A549 (cell line): ENCODE data around the gene RNF13. TPM values are rescaled to one million over a fixed set of nuclear protein-coding genes. Genes with fewer than 3 reads are reported as not detected.

Experiments
- ATAC-seq, 2 experiments: fragments of 200-7000 bp in 1 of 2; fragments of >200 bp in 1 of 2; cut with Nextera tagmentation in 1 of 2; cut with Tn5 transposase in 1 of 2; 3 replicates each; pipeline versions ENCODE4 v1.8.0 to v1.9.1; 2018 to 2020; ENCODE audit warnings: mild to moderate bottlenecking in 1 of 2, moderate library complexity in 1 of 2
- CTCF ChIA-PET: fragments of 300-600 bp; sonication (Branson Sonifier 250); formaldehyde crosslinking; extraction: SDS; loops from one replicate; lab custom pipeline; 2021; ENCODE audit warnings: antibody characterized with exemption, inconsistent platforms; lab: Yijun Ruan, JAX
- POLR2A ChIA-PET: fragments of 350-600 bp; formaldehyde crosslinking; extraction: SDS; loops from one replicate; lab custom pipeline; 2021; ENCODE audit warnings: antibody characterized with exemption, inconsistent platforms; lab: Yijun Ruan, JAX
- DNase-seq, 2 experiments: peaks; one replicate each; pipeline versions ENCODE4 v3.0.0 to v3.0.0-alpha.2; 2011 to 2016; ENCODE audit warnings: low read depth in 1 of 2, low spot score in 1 of 2
- FAIRE-seq: peaks from 2 replicates; lab custom pipeline; 2011; peaks lifted over from hg19 to GRCh38; lab: Jason Lieb, UNC
- H3K27ac ChIP-seq, 2 experiments: fragments of >200 bp; sonication (Bioruptor Twin); formaldehyde crosslinking; 3 replicates each; pipeline ENCODE4 v1.5.1; 2016 to 2017
- H3K4me1 ChIP-seq: fragments of >200 bp; sonication (Bioruptor Twin); formaldehyde crosslinking; 3 replicates; pipeline ENCODE4 v1.6.1; 2016
- H3K4me2 ChIP-seq: fragments of >200 bp; sonication (Bioruptor Twin); formaldehyde crosslinking; 3 replicates; pipeline ENCODE4 v1.6.1; 2016
- H3K4me3 ChIP-seq: fragments of >200 bp; sonication (Bioruptor Twin); formaldehyde crosslinking; 3 replicates; pipeline ENCODE4 v1.5.1; 2016
- H3K9me3 ChIP-seq: fragments of >200 bp; sonication (Bioruptor Twin); formaldehyde crosslinking; 3 replicates; pipeline ENCODE4 v1.6.1; 2016
- BHLHE40 ChIP-seq: IDR thresholded peaks from 2 replicates; pipeline ENCODE4 v1.6.1; 2012; ENCODE audit warnings: low read depth, low read length, inconsistent platforms
- CBX8 ChIP-seq: fragments of 200-600 bp; sonication (generic); IDR thresholded peaks from 2 replicates; pipeline ENCODE4 v1.6.1; 2016
- CHD2 ChIP-seq: fragments of 150-350 bp; IDR thresholded peaks from 2 replicates; pipeline ENCODE4 v1.6.1; 2014; ENCODE audit warnings: low read length; ENCODE audit not compliant: partially characterized antibody
- CHD4 ChIP-seq: fragments of 200-600 bp; sonication (generic); IDR thresholded peaks from 2 replicates; pipeline ENCODE4 v1.6.1; 2016; ENCODE audit warnings: antibody characterized with exemption, mild to moderate bottlenecking, borderline replicate concordance
- E2F6 ChIP-seq: IDR thresholded peaks from 2 replicates; pipeline ENCODE4 v1.6.1; 2012; ENCODE audit warnings: low read depth, borderline replicate concordance
- EHMT2 ChIP-seq: fragments of 200-600 bp; sonication (generic); IDR thresholded peaks from 2 replicates; pipeline ENCODE4 v1.6.1; 2016; ENCODE audit warnings: antibody characterized with exemption, low read depth, mild to moderate bottlenecking, moderate library complexity
- FOSB ChIP-seq: fragments of 250-450 bp; sonication (Bioruptor Pico); IDR thresholded peaks from 2 replicates; pipeline ENCODE4 v1.5.0; 2020; ENCODE audit warnings: mild to moderate bottlenecking, moderate library complexity
- FOSL2 ChIP-seq, 2 experiments: fragments of 450-650 bp in 1 of 2; fragments of >200 bp in 1 of 2; sonication (Bioruptor Twin) in 1 of 2; formaldehyde crosslinking; IDR thresholded peaks; 2 replicates each; pipeline versions ENCODE4 v1.5.0 to v1.6.1; 2016 to 2020; ENCODE audit warnings: mild to moderate bottlenecking in 1 of 2, moderate library complexity in 1 of 2
- FOXS1 ChIP-seq: fragments of 250-450 bp; sonication (Bioruptor Pico); IDR thresholded peaks from 2 replicates; pipeline ENCODE4 v1.5.0; 2020; ENCODE audit warnings: mild to moderate bottlenecking, moderate library complexity
- GATA3 ChIP-seq: IDR thresholded peaks from 2 replicates; pipeline ENCODE4 v1.6.1; 2012; ENCODE audit warnings: borderline replicate concordance
- HOXA7 ChIP-seq: fragments of 250-450 bp; sonication (Bioruptor Pico); IDR thresholded peaks from 2 replicates; pipeline ENCODE4 v1.5.0; 2020; ENCODE audit warnings: mild to moderate bottlenecking, moderate library complexity
- JUN ChIP-seq, 2 experiments: fragments of >200 bp; sonication (Bioruptor Twin); formaldehyde crosslinking; IDR thresholded peaks; 2 replicates in 1 of 2; 3 replicates in 1 of 2; pipeline ENCODE4 v1.6.1; 2016 to 2017
- KDM5A ChIP-seq: fragments of 200-600 bp; sonication (generic); IDR thresholded peaks from 2 replicates; pipeline ENCODE4 v1.6.1; 2016; ENCODE audit warnings: antibody characterized with exemption, mild to moderate bottlenecking
- MAFK ChIP-seq: fragments of 450-650 bp; IDR thresholded peaks from 2 replicates; pipeline ENCODE4 v1.6.1; 2014; ENCODE audit not compliant: partially characterized antibody
- MAX ChIP-seq: IDR thresholded peaks from 2 replicates; pipeline ENCODE4 v1.6.1; 2012
- MAZ ChIP-seq: fragments of 150-350 bp; IDR thresholded peaks from 2 replicates; pipeline ENCODE4 v1.6.1; 2014; ENCODE audit warnings: antibody characterized with exemption, low read depth, low read length, borderline replicate concordance
- MYC ChIP-seq: IDR thresholded peaks from 2 replicates; pipeline ENCODE4 v1.6.1; 2012; ENCODE audit warnings: mild to moderate bottlenecking, inconsistent platforms, low read length, improper control_type of control experiment, borderline replicate concordance
- NFE2L2 ChIP-seq: fragments of 150-350 bp; conservative IDR thresholded peaks from 2 replicates; pipeline ENCODE4 v1.6.1; 2014; ENCODE audit warnings: low read length
- PBX3 ChIP-seq: IDR thresholded peaks from 2 replicates; pipeline ENCODE4 v1.6.1; 2012
- RARB ChIP-seq: fragments of 250-450 bp; sonication (Bioruptor Pico); IDR thresholded peaks from 2 replicates; pipeline ENCODE4 v1.8.0; 2021; ENCODE audit warnings: mild to moderate bottlenecking, moderate library complexity
- REST ChIP-seq: fragments of 200-600 bp; sonication (generic); IDR thresholded peaks from 2 replicates; pipeline ENCODE4 v1.6.1; 2016; ENCODE audit warnings: antibody characterized with exemption, mild to moderate bottlenecking, moderate library complexity
- RFX5 ChIP-seq: fragments of 450-650 bp; IDR thresholded peaks from 2 replicates; pipeline ENCODE4 v1.7.1; 2014; ENCODE audit warnings: antibody characterized with exemption, mild to moderate bottlenecking, moderate library complexity
- TFCP2L1 ChIP-seq: fragments of 250-450 bp; sonication (Bioruptor Pico); IDR thresholded peaks from 2 replicates; pipeline ENCODE4 v1.5.0; 2021; ENCODE audit warnings: mild to moderate bottlenecking
- TP53 ChIP-seq: fragments of 250-450 bp; sonication (Bioruptor Pico); IDR thresholded peaks from 2 replicates; pipeline ENCODE4 v1.5.0; 2021; ENCODE audit warnings: mild to moderate bottlenecking, moderate library complexity
- ZFP36 ChIP-seq: fragments of 450-650 bp; IDR thresholded peaks from 2 replicates; pipeline ENCODE4 v1.6.1; 2014; ENCODE audit warnings: borderline replicate concordance; ENCODE audit not compliant: partially characterized antibody
- WGBS: methylation state at CpG from one replicate; pipeline ENCODE4 v1.1.6; 2017; ENCODE audit errors: missing lambda C conversion rate; 5-methylcytosine and 5-hydroxymethylcytosine counted together
- polyA plus RNA-seq, 4 experiments: library from polyadenylated mRNA; depleted of rRNA in 3 of 4; stranded (reverse); fragments of >200 nt; fragmentation: RNase III in 1 of 4; extraction: RNeasy Plus Mini Kit Qiagen cat#74134 plus additional on column Dnase treatment in 1 of 4; gene quantifications; 2 replicates in 3 of 4; 3 replicates in 1 of 4; pipeline ENCODE4 v1.2.3, GENCODE V29; 2011 to 2017
- TF ChIP-seq, protein P1 (sequence below): fragments of >200 bp; sonication (Bioruptor Twin); formaldehyde crosslinking; IDR thresholded peaks from 3 replicates; pipeline ENCODE4 v1.5.1; 2016
- TF ChIP-seq, protein P2 (sequence below): fragments of 250-450 bp; sonication (Bioruptor Pico); IDR thresholded peaks from 2 replicates; pipeline ENCODE4 v1.5.0; 2021; ENCODE audit warnings: mild to moderate bottlenecking, moderate library complexity, borderline replicate concordance

The RNF13 gene
- polyA plus RNA-seq, 2 of the 4 experiments (the other 2 are of a cell fraction): 46.2 to 100 TPM

DNA sequence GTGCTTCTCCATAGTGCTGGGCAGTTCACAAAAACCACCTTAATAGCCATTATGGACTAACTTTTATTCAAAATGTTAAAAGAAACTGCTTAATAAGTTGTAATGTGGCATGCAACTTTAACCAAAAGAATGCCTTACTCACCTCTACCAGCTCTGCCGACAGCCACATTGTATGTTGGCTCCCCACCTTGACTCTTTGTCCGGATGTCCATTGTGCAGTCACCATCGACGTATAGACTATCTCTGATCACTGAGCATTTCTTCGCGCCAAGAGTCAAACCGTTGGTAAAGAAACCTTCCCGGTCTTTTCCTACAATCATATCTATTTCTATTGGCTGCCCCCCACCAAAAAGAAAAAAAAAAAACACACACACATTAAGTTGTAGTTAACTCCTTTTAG, 155.2 kb downstream of the RNF13 start (continued):
- TF ChIP-seq, protein P1, sequence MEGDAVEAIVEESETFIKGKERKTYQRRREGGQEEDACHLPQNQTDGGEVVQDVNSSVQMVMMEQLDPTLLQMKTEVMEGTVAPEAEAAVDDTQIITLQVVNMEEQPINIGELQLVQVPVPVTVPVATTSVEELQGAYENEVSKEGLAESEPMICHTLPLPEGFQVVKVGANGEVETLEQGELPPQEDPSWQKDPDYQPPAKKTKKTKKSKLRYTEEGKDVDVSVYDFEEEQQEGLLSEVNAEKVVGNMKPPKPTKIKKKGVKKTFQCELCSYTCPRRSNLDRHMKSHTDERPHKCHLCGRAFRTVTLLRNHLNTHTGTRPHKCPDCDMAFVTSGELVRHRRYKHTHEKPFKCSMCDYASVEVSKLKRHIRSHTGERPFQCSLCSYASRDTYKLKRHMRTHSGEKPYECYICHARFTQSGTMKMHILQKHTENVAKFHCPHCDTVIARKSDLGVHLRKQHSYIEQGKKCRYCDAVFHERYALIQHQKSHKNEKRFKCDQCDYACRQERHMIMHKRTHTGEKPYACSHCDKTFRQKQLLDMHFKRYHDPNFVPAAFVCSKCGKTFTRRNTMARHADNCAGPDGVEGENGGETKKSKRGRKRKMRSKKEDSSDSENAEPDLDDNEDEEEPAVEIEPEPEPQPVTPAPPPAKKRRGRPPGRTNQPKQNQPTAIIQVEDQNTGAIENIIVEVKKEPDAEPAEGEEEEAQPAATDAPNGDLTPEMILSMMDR: no peak
- no peak for TF ChIP-seq RFX5
- TF ChIP-seq TP53: no peak
- no peak for TF ChIP-seq CHD2
- no peak for TF ChIP-seq MYC
- TF ChIP-seq RARB: no peak
- TF ChIP-seq REST: no peak
- no peak for TF ChIP-seq CHD4
- TF ChIP-seq, all 56 proteins: peak for 0

- Histone ChIP-seq H3K4me1 (peaks cover 43% of the 10 kb centered on the region), H3K9me3 (no peaks in the 10 kb centered on the region), H3K4me3 (peak overlapping the region; percentile 91), H3K27ac (peak overlapping the region; percentile 98 to 99), H3K4me2 (peak overlapping the region; percentile 76)
- ChIA-PET POLR2A (interaction anchor here (1.0 to 3.0 kb wide), 5 partner anchors 37 to 440 kb away, joined by 3 to 43 read pairs (median 4); partner anchors contain the start of gene TSC22D2), CTCF (interaction anchor here (0.7 to 7.9 kb wide), 10 partner anchors 19 to 348 kb away, joined by 3 to 80 read pairs (median 4); no protein-coding TSS in a partner anchor)
- ATAC-seq (peak; percentile 32 to 74; a peak in 3 of 6 replicates), DNase-seq (peak; percentile 42 to 89), FAIRE-seq (peak; percentile 68)
- WGBS: under 1% methylated on average over 15 of the region's 15 CpGs
- no peak for TF ChIP-seq FOSL2 (IDR thresholded peaks at IDR 0.05)
- TF ChIP-seq FOSL2 (CRISPR knock-in tag; IDR thresholded peaks at IDR 0.05): peak; percentile 17; the same call in 1 of the 2 replicates
- no peak for TF ChIP-seq FOXS1 (CRISPR knock-in tag)
- TF ChIP-seq HOXA7: peak; percentile 80
- no peak for TF ChIP-seq KDM5A
- TF ChIP-seq TFCP2L1: no peak; the same call in 1 of the 2 replicates
- peak; percentile 42; the same call in 1 of the 2 replicates for TF ChIP-seq BHLHE40
- no peak for TF ChIP-seq RFX5
- no peak for TF ChIP-seq GATA3
- TF ChIP-seq TP53: 0 out of 2 replicates have a peak, but pooled peaks have one; percentile 77
- TF ChIP-seq FOSB (CRISPR knock-in tag): 0 out of 2 replicates have a peak, but pooled peaks have one; percentile 16
- TF ChIP-seq RARB: peak; percentile 52; the same call in 1 of the 2 replicates
- no peak for TF ChIP-seq PBX3
- no peak for TF ChIP-seq MYC
- peak; percentile 83 for TF ChIP-seq NFE2L2
- TF ChIP-seq MAX: peak; percentile 79
- peak; percentile 65 for TF ChIP-seq E2F6
- TF ChIP-seq MAZ: no peak
- peak in 1 of 2 experiments; percentile 51; a peak in 1 of 5 replicates for TF ChIP-seq JUN (IDR thresholded peaks at IDR 0.05)
- TF ChIP-seq EHMT2: no peak
- no peak for TF ChIP-seq CBX8
- no peak for TF ChIP-seq ZFP36
- TF ChIP-seq, protein P2, sequence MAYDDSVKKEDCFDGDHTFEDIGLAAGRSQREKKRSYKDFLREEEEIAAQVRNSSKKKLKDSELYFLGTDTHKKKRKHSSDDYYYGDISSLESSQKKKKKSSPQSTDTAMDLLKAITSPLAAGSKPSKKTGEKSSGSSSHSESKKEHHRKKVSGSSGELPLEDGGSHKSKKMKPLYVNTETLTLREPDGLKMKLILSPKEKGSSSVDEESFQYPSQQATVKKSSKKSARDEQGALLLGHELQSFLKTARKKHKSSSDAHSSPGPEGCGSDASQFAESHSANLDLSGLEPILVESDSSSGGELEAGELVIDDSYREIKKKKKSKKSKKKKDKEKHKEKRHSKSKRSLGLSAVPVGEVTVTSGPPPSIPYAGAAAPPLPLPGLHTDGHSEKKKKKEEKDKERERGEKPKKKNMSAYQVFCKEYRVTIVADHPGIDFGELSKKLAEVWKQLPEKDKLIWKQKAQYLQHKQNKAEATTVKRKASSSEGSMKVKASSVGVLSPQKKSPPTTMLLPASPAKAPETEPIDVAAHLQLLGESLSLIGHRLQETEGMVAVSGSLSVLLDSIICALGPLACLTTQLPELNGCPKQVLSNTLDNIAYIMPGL: no peak
- peak; percentile 93 for TF ChIP-seq MAFK
Observed at GRCh38 chr3:149969110-149969939, 156.3 kb downstream of the RNF13 start.
